GM12878 (cell line): ENCODE results near the gene POU2AF1. TPM values are rescaled to one million over a fixed set of nuclear protein-coding genes. Genes with fewer than 3 reads are reported as not detected.
A peak's percentile ranks its signal among the peaks of the same experiment; 100 is the strongest.

ENCODE experiments used
- BACH1 ChIP-seq: fragments of 450-650 bp; IDR thresholded peaks from 2 replicates; pipeline ENCODE4 v1.6.1; 2017; ENCODE audit warnings: mild to moderate bottlenecking, borderline replicate concordance
- BMI1 ChIP-seq: fragments of 450-650 bp; IDR thresholded peaks from 2 replicates; pipeline ENCODE4 v1.6.1; 2016; ENCODE audit warnings: mild to moderate bottlenecking, moderate library complexity, borderline replicate concordance
- CEBPB ChIP-seq, 2 experiments: fragments of 150-350 bp in 1 of 2; IDR thresholded peaks; 2 replicates each; pipeline ENCODE4 v1.6.1; 2012 to 2014; ENCODE audit warnings: low read depth in 2 of 2, low read length in 2 of 2, borderline replicate concordance in 1 of 2, inconsistent platforms in 1 of 2
- EGR1 ChIP-seq, 2 experiments: IDR thresholded peaks; 1 replicate in 1 of 2; 2 replicates in 1 of 2; pipeline ENCODE4 v1.6.1; 2011 to 2012; ENCODE audit warnings: low read depth in 2 of 2, low read length in 2 of 2, borderline replicate concordance in 1 of 2, mild to moderate bottlenecking in 1 of 2, moderate library complexity in 1 of 2
- FOXK2 ChIP-seq: fragments of 450-650 bp; IDR thresholded peaks from 2 replicates; pipeline ENCODE4 v1.6.1; 2017; ENCODE audit warnings: mild to moderate bottlenecking, moderate library complexity
- GABPA ChIP-seq: IDR thresholded peaks from 2 replicates; pipeline ENCODE4 v1.6.1; 2014; ENCODE audit warnings: antibody characterized with exemption, low read depth, mild to moderate bottlenecking, inconsistent platforms
- KAT2A ChIP-seq: conservative IDR thresholded peaks from 2 replicates; pipeline ENCODE4 v1.6.1; 2011; ENCODE audit warnings: low read depth, low read length; ENCODE audit not compliant: control insufficient read depth
- NFIC ChIP-seq: IDR thresholded peaks from 2 replicates; pipeline ENCODE4 v1.6.1; 2012; ENCODE audit warnings: low read depth, mild to moderate bottlenecking, inconsistent platforms, low read length, moderate library complexity
- PAX5 ChIP-seq: IDR thresholded peaks from 2 replicates; pipeline ENCODE4 v1.6.1; 2011; ENCODE audit warnings: low read depth, low read length, borderline replicate concordance
- RUNX3 ChIP-seq: IDR thresholded peaks from 2 replicates; pipeline ENCODE4 v1.6.1; 2012; ENCODE audit warnings: low read length, inconsistent platforms
- SPI1 ChIP-seq: IDR thresholded peaks from 2 replicates; pipeline ENCODE4 v1.6.1; 2011; ENCODE audit warnings: low read depth, mild to moderate bottlenecking, low read length, moderate library complexity, borderline replicate concordance; ENCODE audit not compliant: insufficient read depth
- polyA plus RNA-seq, 11 experiments: library from polyadenylated mRNA; depleted of rRNA in 4 of 11; unstranded in 6 of 11; stranded (reverse) in 5 of 11; fragments of >200 nt; fragmentation: Nextera tagmentation in 4 of 11; fragmentation: Illumina TruSeq in 1 of 11; extraction: Ambion mirVana in 4 of 11; extraction: Trizol in 1 of 11; gene quantifications; 1 replicate in 1 of 11; 2 replicates in 10 of 11; pipeline versions ENCODE4 v1.2.1 to v1.2.3, GENCODE V29; 2011 to 2016; ENCODE audit warnings: inconsistent platforms in 2 of 11, missing spikeins in 2 of 11, low read depth in 1 of 11
- total RNA-seq, 4 experiments: library from RNA; depleted of rRNA in 3 of 4; stranded (reverse); fragments of >200 nt in 3 of 4; fragmentation: Illumina TruSeq in 1 of 4; extraction: Trizol in 1 of 4; gene quantifications; 2 replicates each; pipeline versions ENCODE4 v1.2.1 to v1.2.3, GENCODE V29; 2013 to 2021
- TF ChIP-seq, protein P1 (sequence below): fragments of 450-650 bp; formaldehyde crosslinking; IDR thresholded peaks from 2 replicates; pipeline ENCODE4 v1.4.0; 2022; ENCODE audit warnings: mild to moderate bottlenecking, moderate library complexity
- TF ChIP-seq, protein P2 (sequence below): fragments of 450-650 bp; IDR thresholded peaks from 2 replicates; pipeline ENCODE4 v1.6.1; 2014; ENCODE audit warnings: mild to moderate bottlenecking

The POU2AF1 gene
- total and polyA plus RNA-seq, 10 of the 15 experiments (the other 5 are each of a cell fraction or from before 2014, with no cell fraction given): 13.1 to 169 (median 75.5) TPM

DNA sequence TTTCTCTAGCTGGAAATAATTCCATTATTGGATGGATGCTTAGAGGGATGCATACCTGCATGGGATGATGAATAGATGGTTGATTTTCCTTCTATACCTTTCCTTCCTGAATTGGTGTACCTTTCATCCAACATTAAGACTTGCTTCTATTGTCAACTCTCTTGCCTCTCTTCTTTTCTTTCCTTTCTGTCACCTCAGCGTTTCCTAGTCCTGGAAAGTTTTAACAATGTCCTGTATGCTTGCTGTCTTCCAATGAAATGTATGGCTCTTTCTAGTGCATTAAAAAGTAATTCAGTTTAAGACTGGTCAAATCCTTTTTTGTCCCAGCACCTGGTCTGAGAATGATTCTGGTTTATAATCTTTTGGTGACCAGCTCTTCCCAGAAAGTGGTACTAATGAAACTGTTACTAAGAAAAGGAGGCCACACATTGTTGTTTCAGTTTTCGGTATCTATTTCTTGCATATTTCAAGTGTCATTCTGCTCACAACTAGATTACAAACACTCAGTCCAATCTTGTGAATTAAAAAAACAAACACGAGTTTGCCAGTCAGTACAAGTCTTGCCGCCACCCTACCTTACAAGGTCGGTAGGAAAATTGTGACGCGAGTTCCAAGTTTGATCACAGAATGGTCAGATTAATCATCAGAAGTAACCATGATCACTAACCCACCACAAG, 8.0 kb downstream of the POU2AF1 start (continued):
- TF ChIP-seq BMI1 (no peak), EGR1 (IDR thresholded peaks at IDR 0.05; ENCODE audit: borderline replicate concordance in 1 of 2, low read depth in 2 of 2, low read length in 2 of 2) (no peak), SPI1 (no peak), PAX5 (no peak), RUNX3 (peak; percentile 74), NFIC (peak; percentile 85), KAT2A (no peak), GABPA (0 out of 2 replicates have a peak, but pooled peaks have one; percentile 24), FOXK2 (no peak), CEBPB (IDR thresholded peaks at IDR 0.05; ENCODE audit: borderline replicate concordance in 1 of 2, low read depth in 2 of 2, low read length in 2 of 2) (no peak), BACH1 (no peak)
- TF ChIP-seq, protein P1, sequence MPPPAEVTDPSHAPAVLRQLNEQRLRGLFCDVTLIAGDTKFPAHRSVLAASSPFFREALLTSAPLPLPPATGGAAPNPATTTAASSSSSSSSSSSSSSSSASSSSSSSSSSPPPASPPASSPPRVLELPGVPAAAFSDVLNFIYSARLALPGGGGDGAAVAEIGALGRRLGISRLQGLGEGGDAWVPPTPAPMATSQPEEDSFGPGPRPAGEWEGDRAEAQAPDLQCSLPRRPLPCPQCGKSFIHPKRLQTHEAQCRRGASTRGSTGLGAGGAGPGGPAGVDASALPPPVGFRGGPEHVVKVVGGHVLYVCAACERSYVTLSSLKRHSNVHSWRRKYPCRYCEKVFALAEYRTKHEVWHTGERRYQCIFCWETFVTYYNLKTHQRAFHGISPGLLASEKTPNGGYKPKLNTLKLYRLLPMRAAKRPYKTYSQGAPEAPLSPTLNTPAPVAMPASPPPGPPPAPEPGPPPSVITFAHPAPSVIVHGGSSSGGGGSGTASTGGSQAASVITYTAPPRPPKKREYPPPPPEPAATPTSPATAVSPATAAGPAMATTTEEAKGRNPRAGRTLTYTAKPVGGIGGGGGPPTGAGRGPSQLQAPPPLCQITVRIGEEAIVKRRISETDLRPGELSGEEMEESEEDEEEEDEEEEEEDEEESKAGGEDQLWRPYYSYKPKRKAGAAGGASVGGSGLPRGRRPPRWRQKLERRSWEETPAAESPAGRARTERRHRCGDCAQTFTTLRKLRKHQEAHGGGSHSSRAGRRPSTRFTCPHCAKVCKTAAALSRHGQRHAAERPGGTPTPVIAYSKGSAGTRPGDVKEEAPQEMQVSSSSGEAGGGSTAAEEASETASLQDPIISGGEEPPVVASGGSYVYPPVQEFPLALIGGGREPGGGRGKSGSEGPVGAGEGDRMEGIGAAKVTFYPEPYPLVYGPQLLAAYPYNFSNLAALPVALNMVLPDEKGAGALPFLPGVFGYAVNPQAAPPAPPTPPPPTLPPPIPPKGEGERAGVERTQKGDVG (CRISPR knock-in tag): no peak
- TF ChIP-seq, protein P2, sequence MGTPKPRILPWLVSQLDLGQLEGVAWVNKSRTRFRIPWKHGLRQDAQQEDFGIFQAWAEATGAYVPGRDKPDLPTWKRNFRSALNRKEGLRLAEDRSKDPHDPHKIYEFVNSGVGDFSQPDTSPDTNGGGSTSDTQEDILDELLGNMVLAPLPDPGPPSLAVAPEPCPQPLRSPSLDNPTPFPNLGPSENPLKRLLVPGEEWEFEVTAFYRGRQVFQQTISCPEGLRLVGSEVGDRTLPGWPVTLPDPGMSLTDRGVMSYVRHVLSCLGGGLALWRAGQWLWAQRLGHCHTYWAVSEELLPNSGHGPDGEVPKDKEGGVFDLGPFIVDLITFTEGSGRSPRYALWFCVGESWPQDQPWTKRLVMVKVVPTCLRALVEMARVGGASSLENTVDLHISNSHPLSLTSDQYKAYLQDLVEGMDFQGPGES: no peak
- TF ChIP-seq, all 136 proteins: peak for 29
